ENCODE data around the gene THRAP3.

- TF ChIP-seq EZH2 (IDR thresholded peaks at IDR 0.05; ENCODE audit: low read length, unreplicated experiment) (no peak), CTCF (conservative IDR thresholded peaks at IDR 0.05; ENCODE audit: low read depth, low read length) (no peak), EZH2phosphoT487 (IDR thresholded peaks at IDR 0.05; ENCODE audit: borderline replicate concordance, low read length) (no peak)
Observed at GRCh38 chr1:36203554-36204346, 20.5 kb upstream of the THRAP3 start.

All from PC-3 (cell line).